ENCODE data around the gene COTL1. TPM values are rescaled to one million over a fixed set of nuclear protein-coding genes. Genes with fewer than 3 reads are reported as not detected.
"Not testable (repeated sequence)": the region's sequence is repeated elsewhere in the genome, so short reads cannot be mapped to it uniquely, and the experiment has no call there.

The COTL1 gene
- total RNA-seq, 1 donor from 2014 or later: 11.0 TPM

- Histone ChIP-seq H3K27me3 (ENCODE audit: control insufficient read depth in 3 of 3, insufficient read depth in 3 of 3, low read length in 3 of 3) (peaks cover 0 to 26% (median 24%) of the 10 kb centered on the region in 3 donors), H3K36me3 (ENCODE audit: control insufficient read depth in 3 of 3, insufficient read depth in 3 of 3, low read length in 3 of 3) (no peaks in the 10 kb centered on the region), H3K9me3 (ENCODE audit: control insufficient read depth in 3 of 3, low read length in 3 of 3) (no peaks in the 10 kb centered on the region), H3K4me1 (ENCODE audit: control insufficient read depth in 3 of 3, insufficient read depth in 3 of 3, low read length in 3 of 3) (peaks cover 0 to 5% (median 0%) of the 10 kb centered on the region in 3 donors), H3K27ac (ENCODE audit: low read depth, low read length) (no peak overlapping the region), H3K9ac (ENCODE audit: low read depth in 1 of 3, low read length in 3 of 3) (no peak overlapping the region), H3K4me3 (ENCODE audit: low read length in 3 of 3) (no peak overlapping the region)
Observed at GRCh38 chr16:84559311-84559932, 58.5 kb downstream of the COTL1 start.

- not testable (repeated sequence) for H3K27ac ChIP-seq (ENCODE audit: low read depth, low read length); H3K9me3 ChIP-seq (ENCODE audit: control insufficient read depth in 3 of 3, low read length in 3 of 3); H3K4me1 ChIP-seq (ENCODE audit: control insufficient read depth in 3 of 3, insufficient read depth in 3 of 3, low read length in 3 of 3); H3K36me3 ChIP-seq (ENCODE audit: control insufficient read depth in 3 of 3, insufficient read depth in 3 of 3, low read length in 3 of 3); H3K9ac ChIP-seq (ENCODE audit: low read depth in 1 of 3, low read length in 3 of 3); H3K4me3 ChIP-seq (ENCODE audit: low read length in 3 of 3)
- H3K27me3 ChIP-seq (ENCODE audit: control insufficient read depth in 3 of 3, insufficient read depth in 3 of 3, low read length in 3 of 3): peaks cover 2 to 29% (median 26%) of the 10 kb centered on the region in 3 donors
Observed at GRCh38 chr16:84558850-84559249, 59.0 kb downstream of the COTL1 start.

GRCh38 chr16:84557504-84557903 is 60.4 kb downstream of the COTL1 start:
- H3K4me1 ChIP-seq (ENCODE audit: control insufficient read depth in 3 of 3, insufficient read depth in 3 of 3, low read length in 3 of 3): no peaks in the 10 kb centered on the region
- H3K9ac ChIP-seq (ENCODE audit: low read depth in 1 of 3, low read length in 3 of 3): no peak overlapping the region
- H3K9me3 ChIP-seq (ENCODE audit: control insufficient read depth in 3 of 3, low read length in 3 of 3): no peaks in the 10 kb centered on the region
- no peaks in the 10 kb centered on the region for H3K36me3 ChIP-seq (ENCODE audit: control insufficient read depth in 3 of 3, insufficient read depth in 3 of 3, low read length in 3 of 3)
- no peak overlapping the region for H3K4me3 ChIP-seq (ENCODE audit: low read length in 3 of 3)
- H3K27ac ChIP-seq (ENCODE audit: low read depth, low read length): no peak overlapping the region
- H3K27me3 ChIP-seq (ENCODE audit: control insufficient read depth in 3 of 3, insufficient read depth in 3 of 3, low read length in 3 of 3): peaks cover 5 to 34% (median 26%) of the 10 kb centered on the region in 3 donors

- Histone ChIP-seq H3K36me3 (ENCODE audit: control insufficient read depth in 3 of 3, insufficient read depth in 3 of 3, low read length in 3 of 3) (no peaks in the 10 kb centered on the region), H3K4me1 (ENCODE audit: control insufficient read depth in 3 of 3, insufficient read depth in 3 of 3, low read length in 3 of 3) (no peaks in the 10 kb centered on the region), H3K4me3 (ENCODE audit: low read length in 3 of 3) (no peak overlapping the region), H3K27me3 (ENCODE audit: control insufficient read depth in 3 of 3, insufficient read depth in 3 of 3, low read length in 3 of 3) (peaks cover 5 to 34% (median 26%) of the 10 kb centered on the region in 3 donors), H3K27ac (ENCODE audit: low read depth, low read length) (no peak overlapping the region), H3K9me3 (ENCODE audit: control insufficient read depth in 3 of 3, low read length in 3 of 3) (no peaks in the 10 kb centered on the region), H3K9ac (ENCODE audit: low read depth in 1 of 3, low read length in 3 of 3) (no peak overlapping the region)
Observed at GRCh38 chr16:84557059-84557458, 60.8 kb downstream of the COTL1 start.

GRCh38 chr16:84555418-84556196 is 62.3 kb downstream of the COTL1 start:
- no peak overlapping the region for H3K9ac ChIP-seq (ENCODE audit: low read depth in 1 of 3, low read length in 3 of 3)
- no peak overlapping the region for H3K27ac ChIP-seq (ENCODE audit: low read depth, low read length)
- H3K9me3 ChIP-seq (ENCODE audit: control insufficient read depth in 3 of 3, low read length in 3 of 3): no peaks in the 10 kb centered on the region
- H3K4me3 ChIP-seq (ENCODE audit: low read length in 3 of 3): no peak overlapping the region
- H3K36me3 ChIP-seq (ENCODE audit: control insufficient read depth in 3 of 3, insufficient read depth in 3 of 3, low read length in 3 of 3): no peaks in the 10 kb centered on the region
- H3K4me1 ChIP-seq (ENCODE audit: control insufficient read depth in 3 of 3, insufficient read depth in 3 of 3, low read length in 3 of 3): no peaks in the 10 kb centered on the region
- peaks cover 5 to 34% (median 23%) of the 10 kb centered on the region in 3 donors for H3K27me3 ChIP-seq (ENCODE audit: control insufficient read depth in 3 of 3, insufficient read depth in 3 of 3, low read length in 3 of 3)

DNA sequence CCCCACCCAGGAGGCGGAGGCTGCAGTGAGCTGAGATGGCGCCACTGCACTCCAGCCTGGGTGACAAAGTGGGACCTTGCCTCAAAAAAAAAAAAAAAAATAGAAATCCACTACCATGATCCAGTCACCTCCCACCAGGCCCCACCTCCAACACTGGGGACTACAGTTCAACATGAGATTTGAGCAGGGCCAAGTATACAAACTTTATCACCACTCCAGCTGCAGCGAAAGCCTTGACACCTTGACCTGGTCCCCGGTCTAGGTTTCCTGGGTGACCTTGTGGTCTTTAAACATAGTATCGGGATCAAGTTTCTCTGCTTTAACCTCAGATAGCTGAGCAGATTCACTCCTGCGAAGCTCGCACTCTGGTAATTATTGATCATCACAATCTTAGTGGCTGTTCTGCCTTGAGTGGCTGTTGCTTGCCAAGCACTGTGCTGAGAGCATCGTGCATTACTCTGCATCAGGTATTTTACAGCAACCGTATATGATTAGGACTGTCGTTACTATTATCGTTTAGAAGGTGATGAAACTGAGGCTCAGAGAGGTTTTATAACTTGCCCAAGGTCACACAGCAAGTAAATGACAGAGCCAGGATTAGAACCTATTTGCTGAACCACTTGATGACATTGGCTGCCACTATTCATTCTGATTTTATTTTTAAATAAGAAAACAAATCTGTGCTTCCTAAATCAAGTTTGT is 63.1 kb downstream of the COTL1 start:
- H3K27ac ChIP-seq (ENCODE audit: low read depth, low read length): no peak overlapping the region
- no peaks in the 10 kb centered on the region for H3K4me1 ChIP-seq (ENCODE audit: control insufficient read depth in 3 of 3, insufficient read depth in 3 of 3, low read length in 3 of 3)
- no peaks in the 10 kb centered on the region for H3K36me3 ChIP-seq (ENCODE audit: control insufficient read depth in 3 of 3, insufficient read depth in 3 of 3, low read length in 3 of 3)
- no peak overlapping the region for H3K9ac ChIP-seq (ENCODE audit: low read depth in 1 of 3, low read length in 3 of 3)
- H3K27me3 ChIP-seq (ENCODE audit: control insufficient read depth in 3 of 3, insufficient read depth in 3 of 3, low read length in 3 of 3): peaks cover 5 to 29% (median 22%) of the 10 kb centered on the region in 3 donors
- no peak overlapping the region for H3K4me3 ChIP-seq (ENCODE audit: low read length in 3 of 3)
- no peaks in the 10 kb centered on the region for H3K9me3 ChIP-seq (ENCODE audit: control insufficient read depth in 3 of 3, low read length in 3 of 3)

DNA sequence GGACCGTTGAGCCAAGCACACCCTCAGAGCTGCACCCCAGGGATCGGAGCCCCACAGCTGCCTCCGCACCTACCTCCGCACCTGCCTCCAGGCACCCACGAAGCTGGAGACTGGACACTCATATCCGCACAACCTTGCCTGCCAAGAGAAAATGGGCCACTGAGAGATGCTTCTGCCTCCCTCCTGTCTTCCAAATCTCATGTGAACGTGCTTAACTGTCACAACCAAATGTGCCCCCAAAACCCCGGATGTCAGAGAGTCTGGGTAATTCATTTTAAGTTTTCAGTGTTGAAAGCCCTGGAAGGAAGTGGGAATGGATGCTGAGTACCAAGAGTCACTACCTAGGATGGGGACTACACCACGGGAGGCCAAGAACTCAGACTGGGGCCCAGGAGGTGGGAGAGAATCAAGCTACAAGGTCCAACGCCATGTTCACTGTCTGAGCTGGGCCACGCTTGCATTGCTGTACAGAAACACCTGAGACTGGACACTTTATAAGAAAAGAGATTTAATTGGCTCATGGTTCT is 63.9 kb downstream of the COTL1 start:
- no peak overlapping the region for H3K9ac ChIP-seq (ENCODE audit: low read depth in 1 of 3, low read length in 3 of 3)
- no peak overlapping the region for H3K4me3 ChIP-seq (ENCODE audit: low read length in 3 of 3)
- no peak overlapping the region for H3K27ac ChIP-seq (ENCODE audit: low read depth, low read length)
- peaks cover 5 to 22% (median 15%) of the 10 kb centered on the region in 3 donors for H3K27me3 ChIP-seq (ENCODE audit: control insufficient read depth in 3 of 3, insufficient read depth in 3 of 3, low read length in 3 of 3)
- H3K9me3 ChIP-seq (ENCODE audit: control insufficient read depth in 3 of 3, low read length in 3 of 3): no peaks in the 10 kb centered on the region
- no peaks in the 10 kb centered on the region for H3K4me1 ChIP-seq (ENCODE audit: control insufficient read depth in 3 of 3, insufficient read depth in 3 of 3, low read length in 3 of 3)
- H3K36me3 ChIP-seq (ENCODE audit: control insufficient read depth in 3 of 3, insufficient read depth in 3 of 3, low read length in 3 of 3): no peaks in the 10 kb centered on the region

DNA sequence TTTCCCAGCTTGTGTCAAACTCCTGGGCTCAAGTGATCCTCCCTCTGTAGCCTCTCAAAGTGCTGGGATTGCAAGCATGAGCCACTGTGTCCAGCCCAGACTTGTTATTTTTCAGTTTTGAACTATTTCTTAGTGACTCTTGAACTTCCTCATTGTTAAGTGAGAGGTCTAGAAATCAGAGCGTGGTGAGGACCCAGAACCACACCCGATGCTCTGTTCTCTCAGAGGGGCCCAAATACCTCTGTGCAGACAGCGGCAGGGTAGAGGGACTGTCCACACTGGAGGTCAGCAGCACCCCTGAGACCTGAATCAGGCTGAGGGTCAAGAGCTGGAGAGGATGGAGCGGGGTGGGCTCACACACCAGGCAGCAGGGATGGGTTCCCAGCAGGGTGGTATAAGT is 65.7 kb downstream of the COTL1 start:
- H3K9me3 ChIP-seq (ENCODE audit: control insufficient read depth in 3 of 3, low read length in 3 of 3): no peaks in the 10 kb centered on the region
- H3K9ac ChIP-seq (ENCODE audit: low read depth in 1 of 3, low read length in 3 of 3): no peak overlapping the region
- no peak overlapping the region for H3K4me3 ChIP-seq (ENCODE audit: low read length in 3 of 3)
- no peak overlapping the region for H3K27ac ChIP-seq (ENCODE audit: low read depth, low read length)
- H3K27me3 ChIP-seq (ENCODE audit: control insufficient read depth in 3 of 3, insufficient read depth in 3 of 3, low read length in 3 of 3): peaks cover 5 to 14% (median 6%) of the 10 kb centered on the region in 3 donors
- no peaks in the 10 kb centered on the region for H3K36me3 ChIP-seq (ENCODE audit: control insufficient read depth in 3 of 3, insufficient read depth in 3 of 3, low read length in 3 of 3)
- H3K4me1 ChIP-seq (ENCODE audit: control insufficient read depth in 3 of 3, insufficient read depth in 3 of 3, low read length in 3 of 3): no peaks in the 10 kb centered on the region

- no peak overlapping the region for H3K4me3 ChIP-seq (ENCODE audit: low read length in 3 of 3)
- H3K36me3 ChIP-seq (ENCODE audit: control insufficient read depth in 3 of 3, insufficient read depth in 3 of 3, low read length in 3 of 3): no peaks in the 10 kb centered on the region
- no peak overlapping the region for H3K9ac ChIP-seq (ENCODE audit: low read depth in 1 of 3, low read length in 3 of 3)
- H3K27ac ChIP-seq (ENCODE audit: low read depth, low read length): no peak overlapping the region
- H3K27me3 ChIP-seq (ENCODE audit: control insufficient read depth in 3 of 3, insufficient read depth in 3 of 3, low read length in 3 of 3): peaks cover 2 to 19% (median 8%) of the 10 kb centered on the region in 3 donors
- H3K4me1 ChIP-seq (ENCODE audit: control insufficient read depth in 3 of 3, insufficient read depth in 3 of 3, low read length in 3 of 3): peaks cover under 1 to 3% (median 3%) of the 10 kb centered on the region in 3 donors
- H3K9me3 ChIP-seq (ENCODE audit: control insufficient read depth in 3 of 3, low read length in 3 of 3): no peaks in the 10 kb centered on the region
Observed at GRCh38 chr16:84550096-84550495, 67.8 kb downstream of the COTL1 start.

Data from skeletal muscle tissue (tissue), 4 donors.